Measurements from ENCODE around the gene REN.

DNA sequence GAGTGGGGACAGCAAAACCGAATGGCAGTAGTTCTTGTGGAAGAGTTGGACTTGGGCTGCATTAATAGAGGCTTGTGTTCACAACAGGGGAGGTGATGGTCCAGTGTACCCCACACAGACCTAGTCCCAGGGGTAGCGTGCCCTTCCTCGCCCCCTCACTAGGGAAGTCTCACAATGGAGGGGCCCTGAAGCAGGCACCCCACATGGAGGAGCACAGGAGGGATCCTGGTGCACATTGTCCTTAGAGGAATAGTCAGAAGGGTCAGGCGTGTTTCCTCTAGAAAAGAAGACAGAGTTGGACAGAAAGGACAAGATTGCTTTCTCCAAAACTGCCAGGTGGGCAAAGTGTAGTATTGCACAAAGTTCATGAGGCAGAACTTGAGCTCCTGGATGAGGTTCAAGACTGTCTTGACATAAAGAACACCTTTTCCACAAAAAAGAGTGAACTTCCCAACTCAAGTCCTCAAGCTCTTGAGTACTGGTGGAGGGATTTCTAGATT is 37.6 kb downstream of the REN start:
- TF ChIP-seq, protein P1, sequence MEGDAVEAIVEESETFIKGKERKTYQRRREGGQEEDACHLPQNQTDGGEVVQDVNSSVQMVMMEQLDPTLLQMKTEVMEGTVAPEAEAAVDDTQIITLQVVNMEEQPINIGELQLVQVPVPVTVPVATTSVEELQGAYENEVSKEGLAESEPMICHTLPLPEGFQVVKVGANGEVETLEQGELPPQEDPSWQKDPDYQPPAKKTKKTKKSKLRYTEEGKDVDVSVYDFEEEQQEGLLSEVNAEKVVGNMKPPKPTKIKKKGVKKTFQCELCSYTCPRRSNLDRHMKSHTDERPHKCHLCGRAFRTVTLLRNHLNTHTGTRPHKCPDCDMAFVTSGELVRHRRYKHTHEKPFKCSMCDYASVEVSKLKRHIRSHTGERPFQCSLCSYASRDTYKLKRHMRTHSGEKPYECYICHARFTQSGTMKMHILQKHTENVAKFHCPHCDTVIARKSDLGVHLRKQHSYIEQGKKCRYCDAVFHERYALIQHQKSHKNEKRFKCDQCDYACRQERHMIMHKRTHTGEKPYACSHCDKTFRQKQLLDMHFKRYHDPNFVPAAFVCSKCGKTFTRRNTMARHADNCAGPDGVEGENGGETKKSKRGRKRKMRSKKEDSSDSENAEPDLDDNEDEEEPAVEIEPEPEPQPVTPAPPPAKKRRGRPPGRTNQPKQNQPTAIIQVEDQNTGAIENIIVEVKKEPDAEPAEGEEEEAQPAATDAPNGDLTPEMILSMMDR (IDR thresholded peaks at IDR 0.05): no peak
- no peak for TF ChIP-seq POLR2A (IDR thresholded peaks at IDR 0.05)

Data from ovary (tissue), 3 donors.